Naive B cell (primary cell): ENCODE results near the gene VAV3. TPM values are rescaled to one million over a fixed set of nuclear protein-coding genes. Genes with fewer than 3 reads are reported as not detected.
"Not testable (repeated sequence)": the region's sequence is repeated elsewhere in the genome, so short reads cannot be mapped to it uniquely, and the experiment has no call there.

Experiments used
- ATAC-seq, 2 donors: fragments of 150-1000 bp; cut with Tn5 transposase; 2 replicates each; pipeline ENCODE4 v1.10.0; 2021; ENCODE audit warnings: low read depth in 2 of 2, mild to moderate bottlenecking in 2 of 2, moderate library complexity in 2 of 2
- DNase-seq: peaks from one replicate; pipeline ENCODE4 v3.0.0; 2022
- H3K27ac Mint-ChIP-seq, 6 donors: one replicate each; pipeline ENCODE4 v1.8.0; 2020 to 2022; ENCODE audit warnings: mild to moderate bottlenecking in 6 of 6, mixed read lengths in 6 of 6, moderate library complexity in 5 of 6, inconsistent platforms in 2 of 6
- H3K27me3 Mint-ChIP-seq, 3 donors: one replicate each; pipeline ENCODE4 v1.8.0; 2021 to 2022; ENCODE audit warnings: mixed read lengths in 3 of 3, mild to moderate bottlenecking in 1 of 3
- H3K36me3 Mint-ChIP-seq, 2 donors: one replicate each; pipeline ENCODE4 v1.8.0; 2020 to 2022; ENCODE audit warnings: mixed read lengths in 2 of 2, inconsistent platforms in 1 of 2, mild to moderate bottlenecking in 1 of 2
- H3K4me1 Mint-ChIP-seq, 3 donors: one replicate each; pipeline ENCODE4 v1.8.0; 2020 to 2022; ENCODE audit warnings: mixed read lengths in 3 of 3, inconsistent platforms in 1 of 3, mild to moderate bottlenecking in 1 of 3, moderate library complexity in 1 of 3
- H3K4me3 Mint-ChIP-seq, 8 donors: one replicate each; pipeline ENCODE4 v1.8.0; 2020 to 2022; ENCODE audit warnings: mild to moderate bottlenecking in 8 of 8, mixed read lengths in 8 of 8, moderate library complexity in 8 of 8, inconsistent platforms in 2 of 8
- H3K9me3 Mint-ChIP-seq, 7 donors: one replicate each; pipeline ENCODE4 v1.8.0; 2020 to 2022; ENCODE audit warnings: mixed read lengths in 7 of 7, mild to moderate bottlenecking in 5 of 7, inconsistent platforms in 2 of 7, moderate library complexity in 1 of 7
- polyA plus RNA-seq, 6 donors: library from polyadenylated mRNA; unstranded; fragments of 300-500 nt; fragmentation: Illumina TruSeq; gene quantifications; one replicate each; pipeline ENCODE4 v1.2.3, GENCODE V29; 2021; ENCODE audit warnings: low read depth in 6 of 6

VAV3 gene
- polyA plus RNA-seq, 6 donors from 2014 or later, result 24.8 to 45.9 (median 33.6) TPM

DNA sequence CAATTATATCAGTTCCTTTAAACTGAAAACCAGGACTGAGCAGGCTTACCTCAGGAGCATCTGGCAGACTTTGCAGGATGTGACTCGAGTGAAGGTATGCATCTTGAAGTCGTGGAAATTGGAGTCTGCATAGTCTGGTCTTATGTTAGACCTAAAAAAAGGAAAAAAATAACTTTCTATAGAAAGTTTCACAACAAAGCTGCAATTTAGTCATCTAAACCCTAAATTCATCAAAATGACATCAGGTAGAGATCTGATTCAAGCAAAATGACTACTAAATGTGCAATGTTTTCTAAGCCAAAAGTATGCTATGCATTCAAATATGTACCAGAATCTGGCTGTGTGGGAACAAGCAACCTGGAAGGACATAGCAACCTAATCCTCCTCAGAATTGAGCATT, 260.1 kb downstream of the VAV3 start:
- Mint-ChIP-seq H3K4me1 (peaks cover 2 to 34% (median 10%) of the 10 kb centered on the region in 3 donors), H3K27ac (no peak overlapping the region), H3K9me3 (no peaks in the 10 kb centered on the region), H3K27me3 (no peaks in the 10 kb centered on the region), H3K4me3 (no peak overlapping the region), H3K36me3 (peaks cover 33 to 45% of the 10 kb centered on the region in 2 donors)
- ATAC-seq (no peak), DNase-seq (no peak)

DNA sequence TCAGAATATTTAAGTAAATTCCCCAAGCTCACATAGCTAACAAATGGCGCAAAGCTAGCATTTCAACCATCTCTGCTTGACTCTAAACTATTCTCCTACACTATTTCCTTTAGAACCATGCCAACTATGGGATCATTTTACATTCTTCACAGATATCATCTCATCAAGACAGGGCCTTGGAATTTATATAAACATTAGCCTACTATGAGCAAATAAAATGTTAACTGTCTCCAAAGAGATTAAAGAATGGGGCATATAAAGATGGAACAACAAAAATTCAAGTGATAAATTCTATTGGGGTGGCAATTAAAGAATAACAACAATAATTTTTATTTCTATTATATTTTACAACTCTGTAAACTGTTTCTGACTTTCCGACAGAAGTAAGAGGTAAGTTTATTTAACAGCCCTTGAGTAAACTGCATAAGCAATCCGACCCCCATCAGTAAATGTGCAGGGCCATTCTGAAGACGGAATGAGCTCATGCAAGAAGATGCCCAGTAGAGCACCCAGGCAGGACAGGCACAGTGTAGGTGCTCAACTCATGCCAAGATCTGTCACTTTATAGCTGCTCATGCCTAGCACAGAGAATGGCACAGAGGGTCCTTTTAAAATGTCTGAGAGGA, 261.9 kb downstream of the VAV3 start:
- Mint-ChIP-seq H3K27ac (no peak overlapping the region), H3K27me3 (no peaks in the 10 kb centered on the region), H3K4me3 (no peak overlapping the region), H3K36me3 (peaks cover 33 to 43% of the 10 kb centered on the region in 2 donors), H3K4me1 (peaks cover 2 to 28% (median 6%) of the 10 kb centered on the region in 3 donors), H3K9me3 (no peaks in the 10 kb centered on the region)
- DNase-seq (no peak), ATAC-seq (no peak)

DNA sequence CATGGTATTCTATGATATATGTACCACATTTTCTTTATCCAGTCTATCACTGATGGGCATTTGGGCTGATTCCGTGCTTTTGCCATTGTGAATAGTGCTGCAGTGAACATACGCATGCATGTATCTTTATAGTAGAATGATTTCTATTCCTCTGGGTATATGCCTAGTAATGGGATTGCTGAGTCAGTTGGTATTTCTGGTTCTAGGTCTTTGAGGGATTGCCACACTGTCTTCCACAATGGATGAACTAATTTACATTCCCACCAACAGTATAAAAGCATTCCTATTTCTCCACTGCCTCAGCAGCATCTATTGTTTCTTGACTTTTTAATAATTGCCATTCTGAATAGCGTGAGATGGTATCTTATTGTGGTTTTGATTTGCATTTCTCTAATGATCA, 264.3 kb downstream of the VAV3 start:
- H3K4me3 Mint-ChIP-seq, H3K27me3 Mint-ChIP-seq, ATAC-seq, DNase-seq, H3K9me3 Mint-ChIP-seq: not testable (repeated sequence)
- peaks cover 0 to 22% (median 10%) of the 10 kb centered on the region in 3 donors for H3K4me1 Mint-ChIP-seq
- H3K36me3 Mint-ChIP-seq, result peaks cover 48 to 53% of the 10 kb centered on the region in 2 donors
- H3K27ac Mint-ChIP-seq, result peak overlapping the region in 1 of 6 donors; percentile 73

DNA sequence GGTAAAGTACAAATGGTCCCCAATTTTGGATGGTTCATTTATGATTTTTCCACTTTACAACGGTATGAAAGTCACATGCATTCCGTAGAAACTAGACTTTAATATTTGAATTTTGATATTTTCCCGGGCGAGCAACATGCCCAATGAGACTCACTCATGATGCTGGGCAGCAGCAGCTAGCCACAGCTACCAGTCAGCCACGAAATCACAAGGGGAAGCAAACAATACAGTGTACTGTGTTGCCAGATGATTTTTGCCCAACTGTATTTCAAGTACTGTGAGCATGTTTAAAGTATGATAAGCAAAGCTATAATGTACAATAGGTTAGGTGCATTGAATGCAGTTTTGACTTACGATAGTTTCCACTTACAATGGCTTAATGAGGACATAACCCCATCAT, 266.8 kb downstream of the VAV3 start:
- Mint-ChIP-seq H3K27me3 (no peaks in the 10 kb centered on the region), H3K4me1 (peaks cover 0 to 20% (median 17%) of the 10 kb centered on the region in 3 donors), H3K4me3 (no peak overlapping the region), H3K9me3 (peaks cover 0 to 2% (median 0%) of the 10 kb centered on the region in 7 donors), H3K27ac (peak overlapping the region in 1 of 6 donors; percentile 30), H3K36me3 (peaks cover 61% of the 10 kb centered on the region in 2 donors)
- DNase-seq (no peak), ATAC-seq (no peak)

DNA sequence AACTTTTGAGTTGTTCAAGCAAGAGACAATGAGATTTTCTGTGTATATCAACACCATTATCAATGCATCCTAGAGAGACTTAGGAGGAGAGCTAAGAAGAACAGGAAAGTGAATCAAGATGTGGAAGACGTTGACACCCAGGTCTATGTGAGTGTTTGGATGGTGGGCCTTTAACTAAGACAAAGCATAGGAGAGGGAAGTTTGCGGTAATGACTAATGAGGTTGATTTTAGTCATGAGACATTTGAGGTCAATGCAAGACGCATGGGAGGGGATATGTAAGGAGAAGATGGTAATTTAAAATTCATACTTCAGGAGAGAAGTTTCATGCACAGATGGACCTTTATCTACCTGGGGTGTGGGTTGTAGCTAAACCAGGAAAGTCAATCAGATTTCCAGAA, 269.6 kb downstream of the VAV3 start:
- peaks cover 44 to 46% of the 10 kb centered on the region in 2 donors for H3K36me3 Mint-ChIP-seq
- H3K27me3 Mint-ChIP-seq, result no peaks in the 10 kb centered on the region
- H3K4me1 Mint-ChIP-seq, result peaks cover 0 to 20% (median 6%) of the 10 kb centered on the region in 3 donors
- peaks cover 0 to 2% (median 0%) of the 10 kb centered on the region in 7 donors for H3K9me3 Mint-ChIP-seq
- ATAC-seq (no peak), DNase-seq (no peak)
- no peak overlapping the region for H3K4me3 Mint-ChIP-seq
- H3K27ac Mint-ChIP-seq, result peak overlapping the region in 3 of 6 donors; percentile 2 to 80 (median 6)

DNA sequence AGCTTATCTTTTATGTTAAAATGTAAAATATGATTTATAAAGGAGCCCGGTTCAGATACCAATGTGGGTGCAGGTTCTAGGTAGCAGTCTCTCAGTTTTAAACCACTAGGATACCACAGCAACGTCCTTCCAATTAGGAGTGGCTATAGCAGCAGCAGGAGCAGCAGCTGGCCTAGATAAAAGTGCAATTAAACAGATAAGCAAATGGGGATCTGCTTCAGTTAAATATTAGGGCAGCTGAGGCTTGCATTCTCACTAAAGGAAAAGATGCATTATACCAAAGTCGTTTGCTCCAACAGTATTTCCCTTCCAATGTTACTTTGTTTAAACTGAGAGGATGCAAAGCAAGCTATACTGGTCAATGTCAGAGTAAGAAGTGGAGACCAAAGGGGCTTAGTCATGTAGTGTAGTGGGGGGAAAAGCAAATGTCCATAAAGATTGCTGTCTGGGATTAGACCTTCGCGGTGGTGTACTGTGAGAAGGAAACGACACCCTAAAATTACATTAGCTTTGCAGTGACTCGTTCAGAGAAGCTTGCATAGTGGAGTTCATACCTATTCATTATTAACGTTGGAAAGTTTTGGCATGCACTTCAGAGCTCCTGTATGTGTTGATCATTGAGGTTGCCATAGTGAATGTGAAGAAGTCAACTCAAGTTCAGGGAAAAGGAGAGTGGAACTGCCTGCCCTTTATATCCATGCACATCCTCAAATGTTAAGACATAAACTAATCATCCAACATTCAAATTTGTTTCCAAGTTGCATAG, 272.2 kb downstream of the VAV3 start:
- peak overlapping the region in 1 of 8 donors; percentile 7 for H3K4me3 Mint-ChIP-seq
- H3K4me1 Mint-ChIP-seq, result peaks cover 0 to 20% (median 5%) of the 10 kb centered on the region in 3 donors
- peak overlapping the region in 1 of 6 donors; percentile 3 for H3K27ac Mint-ChIP-seq
- H3K9me3 Mint-ChIP-seq, result peaks cover 0 to 2% (median 0%) of the 10 kb centered on the region in 7 donors
- ATAC-seq (no peak), DNase-seq (no peak)
- H3K36me3 Mint-ChIP-seq, result peaks cover 39 to 43% of the 10 kb centered on the region in 2 donors
- H3K27me3 Mint-ChIP-seq, result no peaks in the 10 kb centered on the region

DNA sequence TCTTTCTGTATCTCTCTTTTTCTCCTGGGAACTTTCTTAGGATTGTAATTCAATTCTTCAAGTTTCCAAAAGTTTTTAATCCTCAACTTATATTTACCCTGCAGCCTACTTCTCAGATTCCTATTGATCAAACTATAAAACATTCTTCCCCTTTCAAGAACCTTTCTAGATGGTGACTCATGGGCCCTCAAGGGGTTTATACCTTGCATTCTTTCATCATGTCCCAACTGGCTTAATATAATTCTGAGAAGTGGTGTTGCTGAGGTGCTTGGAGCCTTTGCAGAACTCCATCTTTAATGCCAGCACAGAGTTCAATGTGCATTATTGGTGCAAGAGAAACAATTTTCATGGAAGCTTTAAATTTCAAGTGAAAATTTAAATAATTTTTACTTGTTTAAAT, 273.4 kb downstream of the VAV3 start:
- Mint-ChIP-seq H3K4me3 (no peak overlapping the region), H3K27ac (no peak overlapping the region), H3K36me3 (peaks cover 31 to 33% of the 10 kb centered on the region in 2 donors), H3K9me3 (peaks cover 0 to 2% (median 0%) of the 10 kb centered on the region in 7 donors), H3K27me3 (no peaks in the 10 kb centered on the region), H3K4me1 (peaks cover 0 to 17% (median 5%) of the 10 kb centered on the region in 3 donors)
- ATAC-seq (no peak), DNase-seq (no peak)

DNA sequence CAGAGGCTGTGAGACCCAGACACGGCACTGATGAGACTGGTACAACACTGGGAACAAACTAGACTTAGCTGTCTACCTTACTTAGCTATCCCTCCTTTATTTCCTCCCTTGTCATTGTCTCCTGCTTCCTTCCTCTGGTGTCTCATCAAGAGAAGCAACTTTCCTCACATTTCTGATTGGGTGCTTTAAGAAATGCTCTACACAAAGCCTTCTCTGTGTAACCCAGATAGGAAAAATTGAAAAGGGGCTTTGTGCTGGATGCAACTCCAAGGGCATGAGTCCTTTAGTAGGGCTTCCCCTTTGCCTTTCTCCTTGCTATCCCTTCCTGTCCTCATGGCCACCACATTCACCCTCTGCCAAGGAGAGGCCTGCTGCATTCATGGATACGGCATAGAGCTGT, 274.5 kb downstream of the VAV3 start:
- H3K4me1 Mint-ChIP-seq, result peaks cover 0 to 16% (median 5%) of the 10 kb centered on the region in 3 donors
- H3K27ac Mint-ChIP-seq, result peak overlapping the region in 3 of 6 donors; percentile 45 to 65 (median 51)
- H3K36me3 Mint-ChIP-seq, result peaks cover 21 to 27% of the 10 kb centered on the region in 2 donors
- H3K27me3 Mint-ChIP-seq, result no peaks in the 10 kb centered on the region
- peak overlapping the region in 1 of 8 donors; percentile 15 for H3K4me3 Mint-ChIP-seq
- DNase-seq (no peak), ATAC-seq (no peak)
- peaks cover 0 to under 1% (median 0%) of the 10 kb centered on the region in 7 donors for H3K9me3 Mint-ChIP-seq

DNA sequence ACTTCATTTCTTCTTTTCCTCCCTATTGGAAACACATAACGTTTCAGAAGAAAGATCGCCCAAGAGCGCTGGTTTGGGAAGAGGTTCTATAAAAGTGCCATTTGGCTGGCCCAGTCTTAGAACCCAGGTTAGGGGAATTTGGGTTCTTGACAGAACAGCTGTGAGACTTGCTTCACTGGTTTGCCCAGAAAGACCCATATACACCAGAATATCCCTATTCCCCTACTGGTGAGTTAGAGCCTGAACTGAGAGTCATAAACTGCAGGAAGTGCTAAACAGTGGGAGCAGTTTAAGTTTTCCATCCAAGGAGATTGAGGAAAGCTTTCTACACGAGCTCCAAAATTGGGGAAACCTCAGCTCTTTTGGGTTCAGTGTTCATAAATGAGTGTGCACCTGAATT, 275.2 kb downstream of the VAV3 start:
- H3K27me3 Mint-ChIP-seq, result no peaks in the 10 kb centered on the region
- H3K27ac Mint-ChIP-seq, result peak overlapping the region in 1 of 6 donors; percentile 65
- ATAC-seq, result no peak
- peaks cover 13 to 20% of the 10 kb centered on the region in 2 donors for H3K36me3 Mint-ChIP-seq
- no peak for DNase-seq
- no peaks in the 10 kb centered on the region for H3K9me3 Mint-ChIP-seq
- no peak overlapping the region for H3K4me3 Mint-ChIP-seq
- peaks cover 0 to 12% (median 5%) of the 10 kb centered on the region in 3 donors for H3K4me1 Mint-ChIP-seq

DNA sequence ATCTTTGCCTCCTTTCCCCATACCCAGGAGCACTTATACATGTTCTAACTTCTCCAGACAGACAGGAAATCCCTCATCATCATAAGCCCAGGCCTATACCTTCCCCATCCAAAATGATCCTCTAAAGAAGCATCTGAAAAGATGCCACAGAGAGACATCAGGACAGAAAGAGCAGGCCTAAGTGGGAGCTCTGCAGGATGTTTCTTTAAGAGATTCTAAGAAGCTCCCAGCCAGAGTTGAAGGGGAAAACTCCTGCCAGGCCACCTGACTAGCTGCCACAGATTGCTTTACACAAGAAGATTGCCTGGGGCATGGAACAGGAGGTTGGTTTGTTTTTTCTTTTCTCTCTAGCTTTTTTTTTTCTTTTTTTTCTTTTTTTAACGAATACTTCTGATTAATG, 275.8 kb downstream of the VAV3 start:
- Mint-ChIP-seq H3K36me3 (peaks cover 10 to 14% of the 10 kb centered on the region in 2 donors), H3K27me3 (no peaks in the 10 kb centered on the region), H3K27ac (peak overlapping the region in 2 of 6 donors; percentile 27 to 85), H3K9me3 (no peaks in the 10 kb centered on the region), H3K4me3 (no peak overlapping the region), H3K4me1 (peaks cover 0 to 11% (median 5%) of the 10 kb centered on the region in 3 donors)
- no peak for DNase-seq
- no peak for ATAC-seq

DNA sequence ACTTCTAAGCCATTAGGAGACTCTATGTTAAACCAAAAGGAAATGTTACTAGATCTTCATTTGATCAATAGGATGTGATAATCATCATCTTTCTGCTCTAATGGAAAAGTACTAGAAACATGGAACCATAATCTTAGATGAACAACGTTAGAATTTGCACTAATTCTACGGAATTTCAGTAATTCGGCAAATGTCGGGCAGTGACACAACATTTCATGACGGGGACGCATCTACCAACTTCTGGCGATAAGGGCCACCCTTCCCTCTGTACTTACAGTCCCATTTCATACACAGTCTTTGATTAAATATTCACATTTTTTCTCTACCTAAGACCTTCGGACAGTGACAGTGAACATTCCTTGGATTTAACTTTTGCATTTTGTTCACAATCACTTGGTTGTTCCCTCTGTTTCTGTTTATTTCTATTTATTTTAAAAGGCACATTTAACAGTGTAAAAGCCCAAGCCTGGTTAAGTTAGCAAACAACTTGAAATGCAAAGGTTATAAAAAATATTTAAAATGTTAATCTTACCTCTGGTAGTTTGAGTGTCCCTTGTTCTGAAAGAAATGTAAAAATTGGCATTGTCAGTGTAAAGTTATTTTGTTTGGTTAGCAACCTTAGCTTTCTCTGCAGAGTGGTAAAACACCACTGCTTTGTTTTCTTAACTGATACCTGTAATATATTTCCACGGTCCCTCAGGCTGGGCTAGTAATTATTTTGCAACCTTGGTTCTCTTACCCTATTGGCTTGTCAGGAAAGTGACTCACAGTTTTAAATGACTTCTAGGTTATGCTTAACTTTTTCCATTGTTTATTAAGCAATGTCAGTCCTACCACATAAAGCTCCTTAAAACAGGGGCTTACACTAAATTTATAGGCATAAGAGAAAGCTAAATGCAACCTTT, 276.9 kb downstream of the VAV3 start:
- ATAC-seq, result no peak
- Mint-ChIP-seq H3K27me3 (no peaks in the 10 kb centered on the region), H3K4me1 (peaks cover 0 to 6% (median 5%) of the 10 kb centered on the region in 3 donors), H3K9me3 (no peaks in the 10 kb centered on the region), H3K4me3 (no peak overlapping the region), H3K36me3 (peaks cover 7 to 9% of the 10 kb centered on the region in 2 donors), H3K27ac (peak overlapping the region in 1 of 6 donors; percentile 22)
- DNase-seq, result no peak

DNA sequence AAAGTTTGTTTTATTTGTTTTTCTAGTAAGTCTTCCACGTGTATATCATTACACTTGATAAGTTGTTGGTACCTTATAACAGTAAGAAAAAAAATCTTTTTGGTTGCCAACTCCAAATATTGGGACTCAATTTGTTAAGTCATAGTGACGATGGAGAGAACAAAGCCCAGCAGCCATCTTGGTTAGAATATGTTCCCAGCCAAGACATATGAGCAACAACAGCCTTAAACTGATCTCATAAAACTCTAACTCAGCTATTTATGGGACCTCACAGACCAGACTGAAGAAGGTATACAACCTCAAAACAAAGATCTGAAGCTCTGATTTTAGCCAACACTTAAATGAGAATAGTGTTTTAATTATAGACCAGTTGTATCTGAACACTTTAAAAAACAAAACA, 281.3 kb downstream of the VAV3 start:
- H3K4me3 Mint-ChIP-seq, result no peak overlapping the region
- H3K27me3 Mint-ChIP-seq, result no peaks in the 10 kb centered on the region
- DNase-seq, result no peak
- H3K27ac Mint-ChIP-seq, result peak overlapping the region in 1 of 6 donors; percentile 24
- peaks cover 0 to 5% (median 0%) of the 10 kb centered on the region in 3 donors for H3K4me1 Mint-ChIP-seq
- no peaks in the 10 kb centered on the region for H3K9me3 Mint-ChIP-seq
- ATAC-seq, result no peak
- H3K36me3 Mint-ChIP-seq, result peaks cover 0 to 18% of the 10 kb centered on the region in 2 donors

DNA sequence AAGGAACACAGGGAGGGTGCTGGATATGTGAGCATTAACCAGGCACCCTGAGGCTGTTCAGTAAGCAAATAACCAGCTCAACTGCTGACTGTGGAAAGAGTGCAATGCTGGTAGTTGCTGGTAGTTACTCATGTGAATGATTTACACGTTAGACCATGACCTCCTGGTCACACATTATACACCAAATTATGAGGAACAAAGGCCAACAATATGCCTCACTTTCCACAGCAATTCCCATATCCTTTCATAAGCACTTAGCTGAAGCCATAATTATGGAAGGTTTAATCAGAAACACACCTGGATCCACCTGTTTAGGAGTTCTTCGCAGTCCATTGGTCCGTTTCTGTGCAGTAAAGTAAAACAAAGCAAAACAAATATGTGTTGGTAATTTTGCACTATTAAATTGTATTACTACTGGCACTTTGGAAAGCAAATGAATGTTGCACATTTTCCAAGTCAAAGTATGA, 281.8 kb downstream of the VAV3 start:
- ATAC-seq (no peak), DNase-seq (no peak)
- H3K4me3 Mint-ChIP-seq, result no peak overlapping the region
- no peaks in the 10 kb centered on the region for H3K27me3 Mint-ChIP-seq
- peaks cover 0 to 5% (median 0%) of the 10 kb centered on the region in 3 donors for H3K4me1 Mint-ChIP-seq
- H3K9me3 Mint-ChIP-seq, result no peaks in the 10 kb centered on the region
- H3K27ac Mint-ChIP-seq, result peak overlapping the region in 1 of 6 donors; percentile 9
- H3K36me3 Mint-ChIP-seq, result peaks cover 0 to 18% of the 10 kb centered on the region in 2 donors
